HG02885 (cell line): ENCODE results near the gene MCM7.
"Not testable (repeated sequence)": the region's sequence is repeated elsewhere in the genome, so short reads cannot be mapped to it uniquely, and the experiment has no call there.

ENCODE experiments used
- ATAC-seq: cut with Tn5 transposase; IDR thresholded peaks from one replicate; pipeline ENCODE4 v1.9.1; 2021; ENCODE audit warnings: mild to moderate bottlenecking; ENCODE audit not compliant: unreplicated experiment, poor library complexity

Gene MCM7

GRCh38 chr7:100101016-100101862 is at the start of gene MCM7, which contains the start of gene AP4M1:
Gene MCM7, minus strand, starts transcription at chr7:100101397. Its CDS starts 103 bp downstream, at chr7:100101294.
Gene AP4M1, plus strand, starts transcription at chr7:100101643. Its CDS starts 72 bp downstream, at chr7:100101715.
- ATAC-seq = peak; percentile 87

DNA sequence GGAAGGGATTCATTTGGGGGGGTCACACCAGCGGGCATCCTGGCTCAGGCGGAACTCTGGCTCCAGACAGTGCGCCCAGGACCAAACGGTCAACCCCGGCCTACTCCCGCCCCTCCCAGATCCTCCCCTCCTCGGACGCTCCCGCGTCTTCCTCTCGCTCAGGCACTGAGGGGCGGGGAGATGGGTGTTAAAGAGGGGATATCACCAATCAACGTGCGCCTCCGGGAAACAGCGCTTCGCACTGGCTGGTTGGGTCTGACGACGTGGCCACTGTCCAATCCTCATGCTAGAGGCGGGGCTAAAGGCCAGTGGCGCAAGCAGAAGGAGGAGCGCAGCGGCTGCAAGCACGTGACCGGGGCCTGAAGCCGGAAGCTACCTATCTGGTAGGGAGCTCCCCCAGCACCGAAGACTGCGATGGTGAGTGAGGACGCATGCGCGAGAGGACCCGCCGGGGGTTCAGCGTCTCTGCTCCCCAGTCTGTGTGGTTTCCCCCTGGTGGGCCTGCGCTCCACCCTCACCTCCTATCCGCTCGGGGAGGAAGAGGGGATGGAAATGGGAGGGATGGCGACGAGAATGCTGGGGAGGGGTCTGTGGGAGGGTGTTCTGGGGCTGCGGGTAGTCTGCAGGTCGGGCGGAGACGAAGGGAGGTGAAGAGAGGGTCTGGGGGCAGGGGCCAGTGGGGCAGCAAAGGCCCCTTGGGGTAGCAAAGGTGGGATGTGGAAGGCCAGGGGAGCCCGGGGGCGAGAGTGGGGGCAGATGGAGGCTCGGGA is 47.5 kb upstream of the MCM7 start, which contains the start of gene LAMTOR4:
LAMTOR4 (plus strand) TSS at position 360 of the 770 bp plus-strand sequence; CDS start at position 415, 55 bp downstream.
- peak; percentile 98 for ATAC-seq

DNA sequence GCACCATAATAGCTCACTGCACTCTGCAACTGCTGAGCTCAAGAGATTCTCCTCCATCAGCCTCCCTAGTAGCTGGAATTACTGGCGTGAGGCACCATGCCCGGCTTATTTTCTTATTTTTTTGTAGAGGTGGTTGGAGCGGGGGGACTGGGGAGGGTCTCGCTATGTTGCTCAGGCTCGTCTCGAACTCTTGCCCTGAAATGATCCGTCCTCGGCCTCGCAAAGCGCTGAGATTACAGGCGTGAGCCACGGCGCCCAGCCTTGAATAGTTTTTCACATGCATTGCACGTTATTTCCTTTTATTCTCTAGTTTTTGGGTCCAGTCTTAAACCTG is 47.0 kb upstream of the MCM7 start:
- no peak for ATAC-seq

DNA sequence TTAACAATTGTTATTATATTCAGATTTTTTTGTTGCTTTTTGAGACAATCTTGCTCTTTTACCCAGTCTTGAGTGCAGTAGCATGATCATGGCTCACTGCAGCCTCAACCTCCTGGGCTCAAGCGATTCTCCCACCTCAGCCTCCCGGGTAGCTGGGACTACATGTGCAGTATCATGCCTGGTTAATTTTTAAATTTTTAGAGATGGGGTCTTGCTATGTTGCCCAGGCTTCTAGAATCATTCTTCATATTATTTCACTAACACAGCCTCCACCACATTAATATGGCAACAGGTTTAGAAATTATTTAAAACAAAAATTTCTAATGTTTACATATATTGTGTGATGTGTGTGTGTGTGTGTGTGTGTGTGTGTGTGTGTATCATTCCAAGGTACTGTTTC is 46.1 kb upstream of the MCM7 start:
- ATAC-seq = no peak

DNA sequence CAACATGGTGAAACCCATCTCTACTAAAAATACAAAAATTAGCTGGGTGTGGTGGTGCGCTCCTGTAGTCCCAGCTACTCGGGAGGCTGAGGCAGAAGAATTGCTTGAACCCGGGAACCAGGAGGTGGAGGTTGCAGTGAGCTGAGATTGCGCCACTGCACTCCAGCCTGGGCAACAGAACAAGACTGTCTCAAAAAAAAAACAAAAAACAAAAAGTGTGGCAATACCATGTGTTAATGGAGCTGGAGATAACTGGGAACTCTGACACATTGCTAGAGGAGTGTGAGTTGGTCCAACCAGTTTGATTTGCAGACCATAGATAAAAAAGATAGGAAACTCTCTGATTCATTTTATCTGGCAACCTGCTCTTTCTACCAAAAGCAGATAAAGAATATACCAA is 45.2 kb upstream of the MCM7 start:
- not testable (repeated sequence) for ATAC-seq

DNA sequence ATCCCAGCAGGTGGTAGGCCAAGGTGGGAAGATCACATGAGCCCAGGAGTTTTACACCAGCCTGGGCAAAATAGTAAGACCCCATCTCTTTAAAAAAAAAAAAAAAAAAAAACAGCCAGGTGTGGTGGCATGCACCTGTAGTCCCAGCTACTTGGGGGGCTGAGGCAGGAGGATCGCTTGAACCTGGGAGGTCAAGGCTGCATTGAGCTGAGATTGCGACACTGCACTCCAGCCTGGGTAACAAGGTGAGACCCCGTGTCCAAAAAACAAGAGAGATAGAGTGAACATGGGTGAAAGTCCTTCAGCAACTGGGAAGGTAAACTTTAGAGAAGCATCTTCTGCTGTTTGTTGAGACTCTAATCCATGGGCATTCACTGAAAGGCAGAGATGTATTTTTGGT is 41.3 kb upstream of the MCM7 start:
- no peak for ATAC-seq

DNA sequence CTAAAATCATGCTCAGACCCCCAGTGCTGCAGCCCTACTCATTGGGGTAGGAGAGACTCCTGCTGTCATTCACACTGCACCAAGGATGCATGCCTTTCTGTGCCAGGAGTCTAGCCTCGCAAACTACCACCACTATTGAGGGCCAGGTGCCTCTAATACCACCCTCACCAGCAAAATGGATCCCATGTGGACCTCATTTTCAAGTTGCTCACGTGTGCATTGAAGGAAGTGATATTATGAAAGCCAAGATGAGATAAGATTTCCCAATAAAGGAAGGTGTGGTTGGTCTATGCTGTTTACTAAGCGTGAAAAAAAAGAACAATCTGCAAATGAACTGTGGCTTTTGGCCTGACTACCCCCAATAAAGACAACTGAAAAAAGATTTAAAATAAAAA is 40.4 kb upstream of the MCM7 start:
- no peak for ATAC-seq

DNA sequence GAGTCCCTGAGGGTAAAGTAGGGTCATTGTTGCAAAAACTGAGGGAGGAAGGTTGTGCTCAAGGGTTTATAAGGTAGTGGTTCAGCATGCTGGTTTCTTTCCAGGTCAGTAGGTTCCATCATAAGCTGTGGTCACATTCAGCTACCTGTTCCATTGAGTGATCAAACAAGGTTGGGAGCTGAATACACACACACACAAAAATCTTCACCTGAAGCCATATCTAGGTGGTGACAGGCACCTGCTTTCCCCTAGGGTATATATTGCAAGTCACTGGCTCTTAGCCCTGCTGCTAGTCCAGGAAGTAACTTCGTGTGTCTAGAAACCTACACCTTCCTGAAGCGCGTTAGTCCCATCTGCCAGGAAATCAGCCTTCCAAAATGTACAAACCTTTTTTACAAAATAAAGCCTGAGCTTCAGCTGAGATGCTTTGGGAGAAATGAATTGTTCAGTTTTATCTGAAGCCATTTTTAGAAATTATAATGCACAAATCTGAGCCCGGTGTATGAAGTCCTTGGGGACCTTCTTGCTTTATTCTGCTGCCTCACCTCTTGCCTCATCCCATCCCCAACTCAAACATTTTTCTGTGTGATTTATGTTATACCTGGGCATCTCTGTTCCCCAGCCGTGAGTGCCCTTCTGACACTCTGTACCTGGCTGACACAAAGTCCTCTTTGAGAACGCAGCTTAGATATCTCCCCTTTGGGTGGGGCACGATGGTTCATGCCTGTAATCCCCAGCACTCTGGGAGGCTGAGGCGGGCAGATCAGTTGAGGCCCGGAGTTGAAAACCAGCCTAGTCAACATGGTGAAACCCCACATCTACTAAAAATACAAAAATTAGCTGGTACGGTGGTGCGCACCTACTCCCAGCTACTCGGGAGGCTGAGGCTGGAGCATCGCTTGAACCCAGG is 36.9 kb upstream of the MCM7 start:
- ATAC-seq = no peak

DNA sequence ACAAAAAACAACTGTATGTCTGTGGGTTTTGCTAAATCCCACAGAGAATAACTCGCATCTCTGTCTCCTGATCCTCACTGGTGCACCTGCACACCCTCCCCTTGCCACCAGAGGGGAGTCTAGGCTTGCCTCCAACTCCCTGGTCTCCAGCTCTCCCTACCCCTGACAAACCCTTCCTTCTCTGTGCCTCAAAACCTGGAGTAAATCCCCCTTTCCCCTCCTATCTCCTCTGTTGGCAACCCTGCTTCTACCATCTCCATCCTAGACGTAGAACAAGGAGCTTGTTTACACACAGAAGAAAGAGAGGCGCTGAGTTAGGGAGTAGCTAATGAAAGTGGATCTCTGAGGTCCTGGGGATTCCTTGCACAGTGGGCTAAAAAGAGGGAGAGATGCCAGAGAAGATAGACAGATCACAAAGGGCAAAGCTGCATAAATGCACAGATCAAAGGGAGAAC is 31.5 kb upstream of the MCM7 start:
- ATAC-seq = peak; percentile 77

GRCh38 chr7:100132126-100132525 is 30.9 kb upstream of the MCM7 start:
- ATAC-seq = no peak

GRCh38 chr7:100130608-100131453 is 29.6 kb upstream of the MCM7 start:
- no peak for ATAC-seq

DNA sequence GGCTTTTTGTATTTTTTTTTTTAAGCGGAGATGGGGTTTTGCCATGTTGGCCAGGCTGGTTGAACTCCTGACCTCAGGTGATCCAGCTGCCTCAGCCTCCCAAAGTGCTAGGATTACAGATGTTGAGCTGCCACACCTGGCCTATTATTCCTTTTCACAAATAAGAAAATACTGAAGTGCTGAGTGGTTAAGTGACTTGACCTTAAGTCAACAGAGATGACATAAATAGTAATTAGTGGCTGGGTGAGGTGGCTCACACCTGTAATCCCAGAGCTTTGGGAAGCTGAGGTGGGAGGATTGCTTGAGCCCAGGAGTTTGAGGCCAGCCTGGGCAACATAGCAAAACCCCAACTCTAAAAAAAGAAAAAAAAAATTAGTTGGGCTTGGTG is 29.0 kb upstream of the MCM7 start:
- ATAC-seq = not testable (repeated sequence)

DNA sequence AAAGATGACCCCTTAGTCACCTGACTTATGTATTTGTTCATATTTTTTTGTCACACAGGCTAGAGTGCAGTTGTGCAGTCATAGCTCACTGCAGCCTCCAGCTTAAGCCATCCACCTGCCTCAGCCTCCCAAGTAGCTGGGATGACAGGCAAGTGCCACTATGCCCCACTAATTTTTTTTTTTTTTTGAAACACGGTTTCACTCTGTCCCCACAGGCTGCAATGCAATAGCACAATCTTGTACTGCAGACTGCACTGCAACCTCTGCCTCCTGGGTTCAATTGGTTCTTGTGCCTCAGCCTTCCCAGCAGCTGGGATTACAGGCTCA is 27.4 kb upstream of the MCM7 start:
- ATAC-seq = no peak

DNA sequence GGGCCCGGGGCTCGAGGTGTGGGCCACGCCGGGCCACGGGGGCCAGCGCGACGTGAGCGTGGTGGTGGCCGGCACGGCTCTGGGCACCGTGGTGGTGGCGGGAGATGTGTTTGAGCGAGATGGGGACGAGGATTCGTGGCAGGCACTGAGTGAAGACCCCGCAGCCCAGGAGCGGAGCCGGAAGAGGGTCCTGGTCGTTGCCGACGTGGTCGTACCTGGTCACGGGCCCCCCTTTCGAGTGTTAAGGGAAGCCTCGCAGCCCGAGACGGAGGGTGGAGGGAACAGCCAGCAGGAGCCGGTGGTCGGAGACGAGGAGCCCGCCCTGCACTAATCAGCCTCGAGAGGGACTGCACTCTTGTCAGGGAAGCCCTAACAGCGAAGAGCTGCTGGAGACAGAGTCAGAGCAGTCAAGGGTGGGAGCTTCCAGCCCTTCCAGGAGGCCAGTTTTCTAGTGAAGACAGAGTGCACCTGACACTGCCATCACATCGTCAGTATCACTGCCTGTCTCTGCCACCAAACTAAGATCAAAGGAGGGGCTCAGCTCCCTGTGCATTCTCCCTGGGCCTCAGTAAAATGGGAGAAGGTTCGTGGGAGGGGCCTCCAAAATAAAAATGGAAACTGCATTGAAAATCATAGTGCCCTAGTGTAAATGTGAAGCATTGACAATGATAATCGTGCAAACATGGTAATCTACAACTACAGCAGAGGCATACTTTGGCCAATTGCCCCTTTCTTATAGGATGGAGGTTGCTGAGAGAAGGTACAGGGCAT is 26.9 kb upstream of the MCM7 start:
- no peak for ATAC-seq

DNA sequence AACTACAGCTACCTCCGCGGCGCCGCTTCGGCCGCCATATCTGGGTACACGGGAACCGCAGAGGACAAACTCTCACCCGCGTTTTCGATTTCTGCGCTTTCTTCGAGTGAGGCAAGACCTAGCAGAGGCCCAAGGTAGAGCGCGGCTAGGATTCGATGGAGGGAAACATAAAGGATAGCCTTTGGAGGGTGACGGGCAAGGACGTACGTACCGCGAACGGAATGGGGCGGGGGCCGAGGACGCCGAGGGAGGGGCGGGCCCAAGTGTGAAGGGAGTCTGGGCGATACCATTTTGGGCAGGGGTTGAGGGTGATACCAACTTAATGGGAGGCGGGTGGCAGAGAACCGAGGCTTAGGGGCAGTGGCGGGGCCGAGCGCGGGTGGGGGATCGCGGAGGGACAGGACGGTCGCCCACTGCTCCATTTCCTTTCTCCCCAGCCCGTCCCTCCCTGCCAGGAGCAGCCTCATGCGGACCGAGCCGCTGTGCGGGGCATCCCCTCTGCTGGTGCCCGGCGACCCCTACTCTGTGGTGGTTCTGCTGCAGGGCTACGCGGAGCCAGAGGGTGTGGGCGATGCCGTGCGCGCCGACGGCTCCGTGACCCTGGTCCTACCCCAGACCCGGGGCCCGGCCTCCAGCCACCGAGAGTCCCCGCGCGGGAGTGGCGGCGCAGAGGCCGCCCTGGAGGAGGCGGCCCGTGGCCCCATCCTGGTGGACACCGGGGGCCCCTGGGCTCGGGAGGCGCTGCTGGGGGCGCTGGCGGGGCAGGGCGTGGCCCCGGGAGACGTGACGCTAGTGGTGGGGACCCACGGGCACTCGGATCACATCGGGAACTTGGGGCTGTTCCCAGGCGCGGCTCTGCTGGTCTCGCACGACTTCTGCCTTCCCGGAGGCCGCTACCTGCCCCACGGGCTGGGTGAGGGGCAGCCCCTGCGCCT is 26.0 kb upstream of the MCM7 start, which contains the start of gene MBLAC1:
MBLAC1 (plus strand) TSS at position 37 of the 935 bp plus-strand sequence; CDS start at position 466, 429 bp downstream.
- peak; percentile 65 for ATAC-seq

GRCh38 chr7:100126239-100126930 is 25.2 kb upstream of the MCM7 start:
- ATAC-seq = no peak
